ENCODE data around the gene APP. TPM values are rescaled to one million over a fixed set of nuclear protein-coding genes. Genes with fewer than 3 reads are reported as not detected.

Gene APP
- 10 to 100 TPM in 1 of 3 donors, 1 to 10 TPM in 2; 5.1 to 10.6 (median 7.8) TPM for total RNA-seq
- total RNA-seq (2013): 37.7 TPM

DNA sequence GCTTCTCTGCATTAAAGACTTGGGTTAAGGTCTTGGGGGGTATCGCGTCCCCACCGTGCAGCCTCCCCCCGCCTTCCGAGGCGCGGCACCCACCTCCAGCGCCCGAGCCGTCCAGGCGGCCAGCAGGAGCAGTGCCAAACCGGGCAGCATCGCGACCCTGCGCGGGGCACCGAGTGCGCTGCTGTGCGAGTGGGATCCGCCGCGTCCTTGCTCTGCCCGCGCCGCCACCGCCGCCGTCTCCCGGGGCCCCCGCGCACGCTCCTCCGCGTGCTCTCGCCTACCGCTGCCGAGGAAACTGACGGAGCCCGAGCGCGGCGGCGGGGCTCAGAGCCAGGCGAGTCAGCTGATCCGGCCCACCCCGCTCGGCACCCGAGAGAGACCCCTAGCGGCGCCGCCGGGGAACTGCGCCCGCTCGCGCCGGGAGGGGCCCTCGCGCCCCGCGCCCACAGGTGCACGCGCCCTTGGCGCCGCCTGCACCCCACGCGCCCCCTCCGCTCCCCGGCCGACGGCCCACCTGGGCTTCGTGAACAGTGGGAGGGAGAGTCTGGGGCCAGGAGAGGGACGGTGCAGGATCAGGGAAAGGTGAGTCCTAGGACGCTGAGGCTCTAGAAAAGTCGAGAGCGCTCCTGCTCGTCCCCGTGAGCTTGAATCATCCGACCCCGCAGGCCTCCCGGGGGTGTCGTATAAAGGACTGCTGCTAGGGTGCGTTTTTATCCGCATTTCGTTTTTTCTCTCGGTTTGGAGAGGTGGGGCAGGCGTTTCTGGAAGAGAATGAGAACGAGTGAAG is at the start of gene APP:
TSS of gene APP (minus strand) at position 300 of the 787 bp plus-strand sequence. CDS start at position 150, 150 bp downstream.
- 1% methylated on average over 85 of the region's 88 CpGs for whole genome bisulfite sequencing (ENCODE audit: insufficient coverage)
- Histone ChIP-seq H3K36me3 (ENCODE audit: control insufficient read depth, insufficient read depth, low read length) (no peaks in the 10 kb centered on the region), H3K27me3 (ENCODE audit: control insufficient read depth, insufficient read depth, low read length) (peaks cover 8% of the 10 kb centered on the region), H3K9me3 (ENCODE audit: control insufficient read depth, insufficient read depth, low read length) (no peaks in the 10 kb centered on the region), H3K27ac (ENCODE audit: low read length) (no peak within 1 kb of the TSS), H3K4me1 (ENCODE audit: control insufficient read depth, insufficient read depth, low read length) (peaks cover 22% of the 10 kb centered on the region), H3K4me3 (ENCODE audit: low read length) (peak within 1 kb of the TSS; percentile 53)
- Mint-ChIP-seq H3K36me3 (no peaks in the 10 kb centered on the region), H3K27ac (peak within 1 kb of the TSS in 1 of 2 donors; percentile 33), H3K27me3 (ENCODE audit: low read depth in 2 of 2) (peaks cover 40 to 58% of the 10 kb centered on the region in 2 donors), H3K4me1 (peaks cover 20 to 27% of the 10 kb centered on the region in 2 donors), H3K4me3 (peak within 1 kb of the TSS; percentile 84), H3K9me3 (no peaks in the 10 kb centered on the region)
- ATAC-seq (peak; percentile 95 to 97 (median 97)), DNase-seq (peak; percentile 77 to 90)
- intact Hi-C loops (cut with micrococcal nuclease): loop anchor here (5.0 kb wide), 1 partner anchor 288 kb away; no protein-coding TSS in a partner anchor
- TF ChIP-seq, protein P1, sequence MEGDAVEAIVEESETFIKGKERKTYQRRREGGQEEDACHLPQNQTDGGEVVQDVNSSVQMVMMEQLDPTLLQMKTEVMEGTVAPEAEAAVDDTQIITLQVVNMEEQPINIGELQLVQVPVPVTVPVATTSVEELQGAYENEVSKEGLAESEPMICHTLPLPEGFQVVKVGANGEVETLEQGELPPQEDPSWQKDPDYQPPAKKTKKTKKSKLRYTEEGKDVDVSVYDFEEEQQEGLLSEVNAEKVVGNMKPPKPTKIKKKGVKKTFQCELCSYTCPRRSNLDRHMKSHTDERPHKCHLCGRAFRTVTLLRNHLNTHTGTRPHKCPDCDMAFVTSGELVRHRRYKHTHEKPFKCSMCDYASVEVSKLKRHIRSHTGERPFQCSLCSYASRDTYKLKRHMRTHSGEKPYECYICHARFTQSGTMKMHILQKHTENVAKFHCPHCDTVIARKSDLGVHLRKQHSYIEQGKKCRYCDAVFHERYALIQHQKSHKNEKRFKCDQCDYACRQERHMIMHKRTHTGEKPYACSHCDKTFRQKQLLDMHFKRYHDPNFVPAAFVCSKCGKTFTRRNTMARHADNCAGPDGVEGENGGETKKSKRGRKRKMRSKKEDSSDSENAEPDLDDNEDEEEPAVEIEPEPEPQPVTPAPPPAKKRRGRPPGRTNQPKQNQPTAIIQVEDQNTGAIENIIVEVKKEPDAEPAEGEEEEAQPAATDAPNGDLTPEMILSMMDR (IDR thresholded peaks at IDR 0.05): peak; percentile 85

DNA sequence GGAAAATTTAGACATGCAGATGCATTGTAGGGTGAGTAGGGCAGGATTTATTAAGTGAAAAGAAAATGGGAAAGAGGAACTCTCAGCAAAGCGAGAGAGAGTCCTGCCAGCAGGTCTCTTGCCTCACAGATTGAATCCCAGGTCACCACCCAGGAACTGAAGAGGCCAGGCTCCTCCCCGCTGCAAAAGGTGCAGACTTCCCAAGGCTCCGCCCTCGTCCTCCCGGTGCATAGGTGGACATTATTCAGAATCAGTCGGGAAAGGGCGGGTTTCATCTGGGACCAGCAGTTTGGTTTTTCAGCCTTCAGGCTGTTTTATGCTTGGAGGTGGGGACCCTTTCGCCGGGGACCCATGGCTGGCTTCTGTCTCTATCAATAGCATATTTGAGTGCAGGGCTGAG is 41.6 kb upstream of the APP start:
- Histone ChIP-seq H3K9me3 (ENCODE audit: control insufficient read depth, insufficient read depth, low read length) (no peaks in the 10 kb centered on the region), H3K4me3 (ENCODE audit: low read length) (no peak overlapping the region), H3K27me3 (ENCODE audit: control insufficient read depth, insufficient read depth, low read length) (no peaks in the 10 kb centered on the region), H3K36me3 (ENCODE audit: control insufficient read depth, insufficient read depth, low read length) (no peaks in the 10 kb centered on the region), H3K4me1 (ENCODE audit: control insufficient read depth, insufficient read depth, low read length) (no peaks in the 10 kb centered on the region), H3K27ac (ENCODE audit: low read length) (no peak overlapping the region)
- no peaks in the 10 kb centered on the region for H3K36me3 Mint-ChIP-seq
- no peak for DNase-seq
- intact Hi-C loops (cut with micrococcal nuclease): no loop called here
- H3K4me3 Mint-ChIP-seq: no peak overlapping the region
- no peaks in the 10 kb centered on the region for H3K4me1 Mint-ChIP-seq
- TF ChIP-seq, protein P1 (IDR thresholded peaks at IDR 0.05): no peak
- 77% methylated on average over 9 of the region's 9 CpGs for WGBS (ENCODE audit: insufficient coverage)
- H3K9me3 Mint-ChIP-seq: no peaks in the 10 kb centered on the region
- H3K27ac Mint-ChIP-seq: no peak overlapping the region
- H3K27me3 Mint-ChIP-seq (ENCODE audit: low read depth in 2 of 2): no peaks in the 10 kb centered on the region
- ATAC-seq: no peak

DNA sequence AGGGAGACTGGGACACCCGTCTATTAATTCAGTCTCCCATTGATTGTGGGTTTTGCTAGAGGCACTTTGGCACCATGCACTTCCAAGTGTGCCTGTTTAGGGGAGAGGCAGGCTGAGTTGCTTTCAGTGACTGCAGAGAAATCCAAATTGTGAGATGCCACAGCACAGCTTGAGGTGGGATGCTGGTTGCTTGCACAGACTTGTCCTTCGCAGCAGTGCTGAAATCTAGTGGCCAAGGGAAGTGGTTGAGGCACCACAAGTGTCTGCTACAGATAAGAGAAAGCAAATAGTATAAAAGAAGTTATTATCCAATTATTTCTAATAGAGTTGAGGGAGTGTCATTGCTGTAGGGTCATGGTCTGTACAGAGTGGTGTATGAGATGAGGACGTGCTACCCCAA is 40.0 kb upstream of the APP start:
- peaks cover 0 to 3% of the 10 kb centered on the region in 2 donors for H3K9me3 Mint-ChIP-seq
- 72% methylated on average over 3 of the region's 3 CpGs for WGBS (ENCODE audit: insufficient coverage)
- Histone ChIP-seq H3K27me3 (ENCODE audit: control insufficient read depth, insufficient read depth, low read length) (no peaks in the 10 kb centered on the region), H3K36me3 (ENCODE audit: control insufficient read depth, insufficient read depth, low read length) (no peaks in the 10 kb centered on the region), H3K4me1 (ENCODE audit: control insufficient read depth, insufficient read depth, low read length) (no peaks in the 10 kb centered on the region), H3K27ac (ENCODE audit: low read length) (no peak overlapping the region), H3K9me3 (ENCODE audit: control insufficient read depth, insufficient read depth, low read length) (no peaks in the 10 kb centered on the region), H3K4me3 (ENCODE audit: low read length) (no peak overlapping the region)
- no peak overlapping the region for H3K27ac Mint-ChIP-seq
- intact Hi-C loops (cut with micrococcal nuclease): no loop called here
- ATAC-seq: no peak
- H3K4me3 Mint-ChIP-seq: no peak overlapping the region
- H3K4me1 Mint-ChIP-seq: no peaks in the 10 kb centered on the region
- H3K36me3 Mint-ChIP-seq: no peaks in the 10 kb centered on the region
- no peak for DNase-seq
- H3K27me3 Mint-ChIP-seq (ENCODE audit: low read depth in 2 of 2): no peaks in the 10 kb centered on the region
- TF ChIP-seq, protein P1 (IDR thresholded peaks at IDR 0.05): no peak
